HUES6 (cell line): Measurements from ENCODE around the gene NTHL1.
A peak's percentile ranks its signal among the peaks of the same experiment; 100 is the strongest.

ENCODE experiments used
- H3K27ac ChIP-seq: 2 replicates; pipeline ENCODE4 v1.7.0; 2013; ENCODE audit warnings: low read depth, mild to moderate bottlenecking, low read length, inconsistent platforms
- H3K27me3 ChIP-seq: 2 replicates; pipeline ENCODE4 v1.6.1; 2013; ENCODE audit warnings: low read length; ENCODE audit not compliant: control insufficient read depth, insufficient read depth
- H3K36me3 ChIP-seq: 2 replicates; pipeline ENCODE4 v1.6.1; 2013; ENCODE audit warnings: low read length; ENCODE audit not compliant: control insufficient read depth, insufficient read depth
- H3K4me1 ChIP-seq: 2 replicates; pipeline ENCODE4 v1.6.1; 2013; ENCODE audit warnings: low read length; ENCODE audit not compliant: control insufficient read depth, insufficient read depth
- H3K4me3 ChIP-seq: 2 replicates; pipeline ENCODE4 v1.5.1; 2013; ENCODE audit warnings: low read depth, low read length
- H3K9ac ChIP-seq: one replicate; pipeline ENCODE4 v1.6.1; 2013; ENCODE audit warnings: mild to moderate bottlenecking, low read length
- H3K9me3 ChIP-seq: 2 replicates; pipeline ENCODE4 v1.6.1; 2013; ENCODE audit warnings: low read depth, low read length; ENCODE audit not compliant: control insufficient read depth, insufficient read depth

NTHL1 gene

DNA sequence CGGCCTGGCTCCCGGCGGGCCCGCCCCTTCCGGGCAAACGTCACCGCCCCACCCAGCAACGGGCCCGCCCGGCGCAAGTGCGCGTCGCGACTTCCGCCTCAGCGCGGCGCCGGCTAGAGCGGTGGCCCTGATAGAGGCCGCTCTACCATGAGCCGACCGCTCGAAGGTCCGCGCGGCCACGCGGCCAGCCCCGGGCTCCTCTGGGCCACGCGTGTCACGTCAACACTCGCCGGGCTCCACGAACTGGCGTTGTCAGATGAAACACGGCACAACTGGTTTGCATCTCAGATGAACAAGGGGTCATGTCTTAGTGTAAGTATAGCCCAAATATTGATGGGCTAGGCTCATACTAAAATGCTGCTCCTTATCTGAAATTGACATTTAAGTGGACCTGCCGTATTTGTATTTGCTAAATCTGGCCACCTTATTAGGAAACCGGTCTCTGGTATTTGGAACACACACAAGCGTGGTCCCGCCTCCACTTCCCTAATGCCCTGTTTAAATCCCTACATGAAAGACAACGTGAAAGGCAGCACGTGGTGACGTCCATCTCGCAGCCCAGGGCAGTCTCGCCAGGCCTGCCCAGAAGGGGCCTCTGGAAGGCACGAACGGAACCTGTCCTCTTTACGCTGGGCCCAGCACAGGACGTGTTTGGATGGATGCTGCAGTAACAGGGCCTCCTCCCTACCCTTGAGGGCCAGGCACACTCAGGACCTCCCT lies 37.7 kb downstream of the NTHL1 start, which contains the start of gene ZNF598:
Gene ZNF598 (minus strand): TSS at position 31 of the 720 bp plus-strand sequence.
- H3K4me1 ChIP-seq = peaks cover 36% of the 10 kb centered on the region
- H3K9me3 ChIP-seq = no peaks in the 10 kb centered on the region
- peaks cover 11% of the 10 kb centered on the region for H3K36me3 ChIP-seq
- H3K9ac ChIP-seq = peak within 1 kb of the TSS; percentile 88
- H3K4me3 ChIP-seq = peak within 1 kb of the TSS; percentile 82
- H3K27ac ChIP-seq = peak within 1 kb of the TSS; percentile 82; the same call in 1 of the 2 replicates
- no peaks in the 10 kb centered on the region for H3K27me3 ChIP-seq

DNA sequence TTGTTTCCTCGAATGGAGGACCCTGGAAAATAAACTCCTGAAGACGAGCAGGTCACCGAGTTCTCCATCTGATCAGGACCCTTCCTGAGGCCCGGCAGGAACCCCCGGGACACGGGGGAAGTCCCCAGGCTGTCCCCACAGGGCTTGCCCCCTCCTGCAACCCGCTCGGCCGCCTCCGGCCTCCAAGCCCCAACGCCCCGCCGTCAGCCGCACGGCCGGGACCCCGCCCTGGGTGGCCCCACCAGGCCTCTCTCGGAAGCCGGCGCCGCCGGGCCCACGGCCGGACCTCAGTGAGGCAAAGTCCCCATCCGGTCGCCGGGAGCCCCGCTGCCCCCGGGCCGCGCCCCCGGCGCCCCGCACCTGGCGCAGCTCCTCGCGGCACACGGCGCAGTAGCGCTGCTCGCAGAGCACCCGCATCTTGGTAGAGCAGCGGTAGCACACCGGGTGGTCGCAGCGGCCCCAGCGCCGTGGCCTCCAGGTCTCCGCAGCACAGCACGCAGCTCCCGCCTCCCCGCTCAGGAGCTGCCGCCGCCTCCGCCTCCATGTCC lies 38.4 kb downstream of the NTHL1 start:
- H3K4me1 ChIP-seq = peaks cover 43% of the 10 kb centered on the region
- peaks cover 11% of the 10 kb centered on the region for H3K36me3 ChIP-seq
- peak overlapping the region; percentile 82; the same call in 1 of the 2 replicates for H3K27ac ChIP-seq
- peak overlapping the region; percentile 76 for H3K4me3 ChIP-seq
- H3K9me3 ChIP-seq = no peaks in the 10 kb centered on the region
- H3K9ac ChIP-seq = peak overlapping the region; percentile 87
- no peaks in the 10 kb centered on the region for H3K27me3 ChIP-seq

DNA sequence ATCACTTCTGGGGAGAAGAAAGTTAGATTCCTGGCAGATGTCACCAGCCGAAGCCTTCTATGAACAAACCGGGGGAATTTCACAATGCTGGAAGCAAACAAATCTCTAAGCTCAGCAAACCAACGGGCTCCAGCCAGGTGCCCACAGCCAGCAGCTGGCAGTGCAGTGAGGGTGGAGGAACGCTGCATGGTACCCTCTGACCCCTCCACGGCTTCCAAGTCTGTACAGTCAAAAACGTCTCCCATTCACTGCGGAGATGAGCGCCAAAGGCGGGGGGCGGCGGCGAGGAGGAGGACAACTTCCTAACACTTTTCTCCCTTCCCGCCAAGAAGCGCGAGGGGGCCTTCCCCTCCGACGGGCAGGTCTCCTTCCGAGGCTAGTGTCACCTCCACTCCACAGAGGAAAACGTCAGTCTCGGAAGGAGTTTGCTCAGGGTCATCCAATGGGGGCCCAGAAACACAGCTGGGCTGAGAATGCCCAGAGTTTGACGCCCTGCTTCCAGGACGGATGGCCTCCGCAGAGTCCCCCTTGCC lies 38.9 kb downstream of the NTHL1 start:
- Histone ChIP-seq H3K4me1 (peaks cover 46% of the 10 kb centered on the region), H3K9ac (peak overlapping the region; percentile 87), H3K9me3 (no peaks in the 10 kb centered on the region), H3K4me3 (peak overlapping the region; percentile 76), H3K27me3 (no peaks in the 10 kb centered on the region), H3K36me3 (peaks cover 11% of the 10 kb centered on the region), H3K27ac (peak overlapping the region; percentile 82; the same call in 1 of the 2 replicates)

DNA sequence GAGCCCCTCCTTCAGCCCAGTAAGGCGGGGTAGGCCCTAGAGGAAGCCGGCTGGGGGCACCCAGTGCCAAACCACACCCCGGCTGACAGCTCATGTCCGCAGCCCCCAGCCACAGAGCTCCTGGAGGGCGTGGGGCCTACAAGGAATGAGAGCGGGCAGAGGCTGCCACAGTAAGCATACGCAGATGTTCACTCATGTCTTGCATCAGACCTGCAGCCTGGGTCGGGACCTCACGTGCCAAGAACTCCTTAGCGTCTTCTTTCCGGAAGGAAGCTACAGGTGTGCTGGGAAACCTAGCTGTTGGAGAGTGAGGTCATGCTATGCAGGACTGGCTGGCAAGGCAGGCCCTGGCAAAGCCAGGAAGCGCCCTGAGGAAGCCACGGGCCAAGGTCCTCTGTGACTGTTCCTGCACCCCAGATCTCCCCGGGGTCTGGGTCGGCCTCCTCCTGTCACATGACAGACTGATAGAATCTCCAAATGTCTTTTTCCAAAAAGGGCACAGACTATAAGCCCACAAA lies 39.6 kb downstream of the NTHL1 start:
- H3K4me3 ChIP-seq = peak overlapping the region; percentile 76
- H3K36me3 ChIP-seq = peaks cover 17% of the 10 kb centered on the region
- peaks cover 50% of the 10 kb centered on the region for H3K4me1 ChIP-seq
- no peaks in the 10 kb centered on the region for H3K9me3 ChIP-seq
- H3K27me3 ChIP-seq = no peaks in the 10 kb centered on the region
- no peak overlapping the region; the same call in 1 of the 2 replicates for H3K27ac ChIP-seq
- H3K9ac ChIP-seq = no peak overlapping the region

DNA sequence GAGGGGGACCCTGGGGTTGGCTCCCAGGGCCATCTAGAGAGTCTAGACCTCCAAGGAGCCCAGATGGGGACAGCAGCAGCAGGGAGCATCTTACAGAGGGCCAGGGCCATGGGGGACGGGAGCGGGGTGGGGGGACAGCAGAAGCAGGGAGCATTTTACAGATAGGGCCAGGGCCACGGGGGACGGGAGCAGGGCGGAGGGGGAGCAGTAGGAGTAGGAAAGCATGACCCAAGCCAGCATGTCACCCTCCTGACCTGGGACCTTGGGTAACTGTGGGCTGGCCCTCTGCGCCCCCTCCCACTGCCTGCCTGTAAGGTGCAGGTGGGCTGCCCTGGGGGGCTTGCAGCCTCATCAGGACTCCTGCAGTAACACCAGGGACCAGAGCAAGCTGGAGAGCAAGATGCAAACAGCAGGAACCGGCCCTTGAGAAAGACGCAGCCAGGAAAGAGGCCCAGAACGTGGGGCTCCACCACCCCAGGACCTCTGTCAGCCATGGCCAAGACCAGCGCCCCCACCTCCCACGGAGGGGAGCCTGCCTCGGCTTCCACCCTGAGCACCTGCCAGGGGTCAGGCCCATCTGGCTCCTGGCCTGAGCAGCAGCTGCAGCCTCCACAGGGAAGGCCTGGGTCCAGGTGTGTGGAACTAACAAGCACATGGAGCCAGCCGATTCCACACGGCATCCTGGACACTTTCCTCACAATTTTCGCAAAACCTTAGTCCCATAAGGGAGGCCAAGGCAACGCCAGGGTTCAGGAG lies 40.4 kb downstream of the NTHL1 start:
- no peaks in the 10 kb centered on the region for H3K27me3 ChIP-seq
- 0 out of 2 replicates have a peak overlapping the region, but pooled peaks have one; percentile 15 for H3K4me3 ChIP-seq
- peaks cover 50% of the 10 kb centered on the region for H3K4me1 ChIP-seq
- H3K9ac ChIP-seq = no peak overlapping the region
- peaks cover 25% of the 10 kb centered on the region for H3K36me3 ChIP-seq
- H3K27ac ChIP-seq = no peak overlapping the region
- no peaks in the 10 kb centered on the region for H3K9me3 ChIP-seq

DNA sequence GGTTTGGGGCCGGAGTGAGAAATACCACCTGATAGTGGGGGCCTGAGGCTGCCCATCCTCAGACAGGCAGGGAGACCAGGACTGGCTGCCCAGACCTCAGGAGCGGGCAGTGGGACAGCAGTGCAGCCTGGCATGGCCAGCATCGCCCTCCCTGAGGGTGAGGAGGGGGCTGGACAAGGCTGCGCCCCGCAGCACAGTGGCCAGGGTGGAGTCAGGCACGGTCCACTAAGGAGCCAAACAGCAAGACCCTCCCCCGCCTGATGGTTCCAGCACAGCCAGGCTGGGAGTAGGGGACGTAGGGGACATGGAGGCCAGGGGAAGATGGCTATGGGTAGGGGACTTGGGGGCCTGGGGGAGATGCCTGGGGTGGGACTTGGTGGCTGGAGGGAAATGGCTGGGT lies 41.3 kb downstream of the NTHL1 start:
- no peak overlapping the region for H3K4me3 ChIP-seq
- H3K9me3 ChIP-seq = no peaks in the 10 kb centered on the region
- H3K4me1 ChIP-seq = peaks cover 50% of the 10 kb centered on the region
- no peak overlapping the region for H3K9ac ChIP-seq
- H3K27ac ChIP-seq = no peak overlapping the region
- H3K27me3 ChIP-seq = no peaks in the 10 kb centered on the region
- peaks cover 34% of the 10 kb centered on the region for H3K36me3 ChIP-seq

- Histone ChIP-seq H3K36me3 (peaks cover 41% of the 10 kb centered on the region), H3K9ac (no peak overlapping the region), H3K4me1 (peaks cover 50% of the 10 kb centered on the region), H3K9me3 (no peaks in the 10 kb centered on the region), H3K4me3 (no peak overlapping the region), H3K27ac (no peak overlapping the region), H3K27me3 (no peaks in the 10 kb centered on the region)
These were observed 42.0 kb downstream of the NTHL1 start for GRCh38 chr16:2005646-2006045.

DNA sequence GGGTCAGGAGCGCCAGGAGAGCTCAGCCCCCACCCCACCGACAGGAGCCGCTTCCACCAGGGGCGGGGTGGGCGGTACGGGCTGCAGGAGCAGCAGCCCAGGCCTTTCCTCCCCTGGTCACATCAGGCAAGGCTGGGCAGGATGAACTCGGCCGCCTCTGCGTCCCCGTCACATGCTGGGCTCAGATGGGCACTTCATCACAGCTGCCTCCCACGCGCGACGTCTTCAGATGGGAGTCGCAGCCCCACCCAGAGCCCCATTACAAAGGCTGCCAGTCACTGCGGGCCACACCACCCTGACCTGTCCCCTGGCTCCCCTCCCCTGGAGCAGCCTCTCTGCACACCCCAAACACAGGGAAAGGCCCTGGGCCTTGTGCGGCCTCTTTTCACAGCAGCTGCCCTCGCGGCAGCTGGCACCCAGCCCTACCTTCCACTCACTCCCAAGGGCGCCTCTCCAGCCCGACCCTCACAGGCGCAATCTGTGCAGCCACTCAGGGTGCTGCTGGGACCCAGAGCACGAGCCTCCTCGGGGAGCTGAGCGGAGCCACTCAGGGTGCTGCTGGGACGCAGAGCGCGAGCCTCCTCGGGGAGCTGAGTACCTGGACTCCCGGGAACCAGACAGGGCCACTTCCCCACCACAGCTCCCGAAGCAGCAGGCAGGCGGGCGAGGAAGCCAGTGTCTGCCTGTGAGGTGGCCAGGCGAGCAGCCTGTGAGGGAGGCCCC lies 42.7 kb downstream of the NTHL1 start:
- H3K9ac ChIP-seq = peak overlapping the region; percentile 2
- H3K9me3 ChIP-seq = no peaks in the 10 kb centered on the region
- H3K36me3 ChIP-seq = peaks cover 47% of the 10 kb centered on the region
- H3K4me3 ChIP-seq = no peak overlapping the region
- H3K27me3 ChIP-seq = no peaks in the 10 kb centered on the region
- H3K4me1 ChIP-seq = peaks cover 43% of the 10 kb centered on the region
- H3K27ac ChIP-seq = no peak overlapping the region

- peaks cover 42% of the 10 kb centered on the region for H3K4me1 ChIP-seq
- H3K9ac ChIP-seq = peak overlapping the region; percentile 23
- H3K4me3 ChIP-seq = peak overlapping the region; percentile 23
- no peaks in the 10 kb centered on the region for H3K9me3 ChIP-seq
- H3K27ac ChIP-seq = no peak overlapping the region
- no peaks in the 10 kb centered on the region for H3K27me3 ChIP-seq
- peaks cover 56% of the 10 kb centered on the region for H3K36me3 ChIP-seq
These were observed 43.6 kb downstream of the NTHL1 start for GRCh38 chr16:2003827-2004641.
